H9 (cell line): ENCODE results near the gene TAGLN3. TPM values are rescaled to one million over a fixed set of nuclear protein-coding genes. Genes with fewer than 3 reads are reported as not detected.

Experiments used
- DNase-seq: peaks from one replicate; pipeline ENCODE4 v3.0.0-alpha.2; 2017
- H2AFZ ChIP-seq: one replicate; pipeline ENCODE4 v1.6.1; 2013; ENCODE audit warnings: mild to moderate bottlenecking, low read length, control low read depth, moderate library complexity
- H2AK5ac ChIP-seq: 2 replicates; pipeline ENCODE4 v1.6.1; 2013; ENCODE audit warnings: low read length, control low read depth, mixed read lengths; ENCODE audit not compliant: insufficient read length
- H2BK120ac ChIP-seq: one replicate; pipeline ENCODE4 v1.6.1; 2013; ENCODE audit warnings: low read depth, mild to moderate bottlenecking, low read length, control low read depth, inconsistent platforms; ENCODE audit not compliant: poor library complexity, severe bottlenecking
- H2BK12ac ChIP-seq: 2 replicates; pipeline ENCODE4 v1.6.1; 2013; ENCODE audit warnings: low read length, control low read depth, mixed read lengths, low read depth; ENCODE audit not compliant: insufficient read length
- H2BK15ac ChIP-seq: 2 replicates; pipeline ENCODE4 v1.6.1; 2013; ENCODE audit warnings: low read depth, low read length, control low read depth
- H2BK20ac ChIP-seq: one replicate; pipeline ENCODE4 v1.6.1; 2013; ENCODE audit warnings: low read depth, mild to moderate bottlenecking, low read length, control low read depth, inconsistent platforms; ENCODE audit not compliant: poor library complexity, severe bottlenecking
- H2BK5ac ChIP-seq: 2 replicates; pipeline ENCODE4 v1.6.1; 2013; ENCODE audit warnings: low read length, control low read depth, mixed read lengths; ENCODE audit not compliant: insufficient read length
- H3K14ac ChIP-seq: 2 replicates; pipeline ENCODE4 v1.6.1; 2013; ENCODE audit warnings: low read length, control low read depth; ENCODE audit not compliant: insufficient read depth
- H3K18ac ChIP-seq: 2 replicates; pipeline ENCODE4 v1.6.1; 2013; ENCODE audit warnings: low read depth, mild to moderate bottlenecking, mixed read lengths, low read length, control low read depth; ENCODE audit not compliant: insufficient read length
- H3K23ac ChIP-seq: 2 replicates; pipeline ENCODE4 v1.6.1; 2013; ENCODE audit warnings: low read length, control low read depth, mixed read lengths, low read depth; ENCODE audit not compliant: insufficient read length
- H3K23me2 ChIP-seq: 2 replicates; pipeline ENCODE4 v1.6.1; 2013; ENCODE audit warnings: low read depth, mild to moderate bottlenecking, mixed read lengths, low read length, control low read depth; ENCODE audit not compliant: insufficient read length, poor library complexity, severe bottlenecking
- H3K27ac ChIP-seq: 2 replicates; pipeline ENCODE4 v1.5.1; 2013; ENCODE audit warnings: low read length, control low read depth, mixed read lengths, low read depth; ENCODE audit not compliant: insufficient read length
- H3K27me3 ChIP-seq: 2 replicates; pipeline ENCODE4 v1.6.1; 2013; ENCODE audit warnings: low read length, control low read depth, inconsistent platforms; ENCODE audit not compliant: insufficient read depth
- H3K4ac ChIP-seq: 2 replicates; pipeline ENCODE4 v1.6.1; 2013; ENCODE audit warnings: low read depth, mild to moderate bottlenecking, control low read depth, inconsistent platforms, low read length, moderate library complexity
- H3K4me1 ChIP-seq: 2 replicates; pipeline ENCODE4 v1.6.1; 2013; ENCODE audit warnings: low read length, control low read depth, inconsistent platforms; ENCODE audit not compliant: insufficient read depth
- H3K4me2 ChIP-seq: 2 replicates; pipeline ENCODE4 v1.6.1; 2013; ENCODE audit warnings: low read length, control low read depth, mixed read lengths; ENCODE audit not compliant: insufficient read length, insufficient read depth
- H3K56ac ChIP-seq: 2 replicates; pipeline ENCODE4 v1.6.1; 2013; ENCODE audit warnings: low read depth, mild to moderate bottlenecking, mixed read lengths, low read length, control low read depth; ENCODE audit not compliant: insufficient read length
- H3K79me1 ChIP-seq: 2 replicates; pipeline ENCODE4 v1.6.1; 2013; ENCODE audit warnings: low read depth, mild to moderate bottlenecking, moderate library complexity, low read length, control low read depth, inconsistent platforms; ENCODE audit not compliant: insufficient read depth, poor library complexity, severe bottlenecking
- H3K79me2 ChIP-seq: 2 replicates; pipeline ENCODE4 v1.6.1; 2013; ENCODE audit warnings: low read length, control low read depth, inconsistent platforms; ENCODE audit not compliant: insufficient read depth
- H3K9ac ChIP-seq: 2 replicates; pipeline ENCODE4 v1.6.1; 2013; ENCODE audit warnings: low read length, control low read depth, mixed read lengths; ENCODE audit not compliant: insufficient read length; ENCODE audit errors: extremely low read depth
- H3K9me3 ChIP-seq: one replicate; pipeline ENCODE4 v1.6.1; 2013; ENCODE audit warnings: low read depth, low read length, inconsistent platforms; ENCODE audit not compliant: control insufficient read depth
- H3T11ph ChIP-seq: one replicate; pipeline ENCODE4 v1.6.1; 2013; ENCODE audit warnings: mild to moderate bottlenecking, low read length, control low read depth, inconsistent platforms
- H4K20me1 ChIP-seq: one replicate; pipeline ENCODE4 v1.6.1; 2013; ENCODE audit not compliant: control insufficient read depth, insufficient read length, insufficient read depth
- H4K5ac ChIP-seq: 2 replicates; pipeline ENCODE4 v1.6.1; 2013; ENCODE audit warnings: low read depth, mild to moderate bottlenecking, mixed read lengths, low read length, control low read depth; ENCODE audit not compliant: insufficient read length
- H4K8ac ChIP-seq: replicated peaks from 2 replicates; pipeline ENCODE4 v1.6.1; 2013; ENCODE audit warnings: low read length, control low read depth, mixed read lengths, low read depth; ENCODE audit not compliant: insufficient read length
- H4K91ac ChIP-seq: 2 replicates; pipeline ENCODE4 v1.6.1; 2013; ENCODE audit warnings: low read depth, mild to moderate bottlenecking, moderate library complexity, mixed read lengths, low read length, control low read depth; ENCODE audit not compliant: insufficient read length
- H3K27ac Mint-ChIP-seq, 3 experiments: 2 replicates in 2 of 3; 3 replicates in 1 of 3; pipeline ENCODE4 v1.8.0; 2020 to 2021; ENCODE audit warnings: mixed read lengths in 3 of 3, mild to moderate bottlenecking in 1 of 3, moderate library complexity in 1 of 3
- H3K27me3 Mint-ChIP-seq: 2 replicates; pipeline ENCODE4 v1.8.0; 2021; ENCODE audit warnings: low read depth, mild to moderate bottlenecking, moderate library complexity, mixed read lengths
- H3K36me3 Mint-ChIP-seq, 3 experiments: 2 replicates in 2 of 3; 3 replicates in 1 of 3; pipeline ENCODE4 v1.8.0; 2020 to 2021; ENCODE audit warnings: low read depth in 3 of 3, mixed read lengths in 3 of 3; ENCODE audit not compliant: insufficient read depth in 1 of 3
- H3K4me1 Mint-ChIP-seq, 2 experiments: 2 replicates each; pipeline ENCODE4 v1.8.0; 2020; ENCODE audit warnings: mixed read lengths in 2 of 2
- H3K4me3 Mint-ChIP-seq, 2 experiments: 2 replicates in 1 of 2; 3 replicates in 1 of 2; pipeline ENCODE4 v1.8.0; 2020 to 2021; ENCODE audit warnings: mild to moderate bottlenecking in 2 of 2, mixed read lengths in 2 of 2, moderate library complexity in 1 of 2
- H3K9me3 Mint-ChIP-seq, 2 experiments: 2 replicates in 1 of 2; 3 replicates in 1 of 2; pipeline ENCODE4 v1.8.0; 2020; ENCODE audit warnings: mild to moderate bottlenecking in 2 of 2, mixed read lengths in 2 of 2, moderate library complexity in 1 of 2
- CTCF ChIP-seq: fragments of 200-600 bp; sonication (generic); conservative IDR thresholded peaks from 3 replicates; pipeline ENCODE4 v1.8.0; 2021; ENCODE audit warnings: antibody characterized with exemption, mild to moderate bottlenecking
- WGBS: extraction: QIAGEN DNeasy Blood & Tissue Kit; methylation state at CpG from one replicate; pipeline ENCODE4 v1.1.7; 2013; ENCODE audit warnings: missing lambda C conversion rate, low lambda C conversion rate, mixed read lengths; ENCODE audit not compliant: insufficient read length; ENCODE audit errors: extremely low coverage; 5-methylcytosine and 5-hydroxymethylcytosine counted together
- total RNA-seq: library from RNA; stranded (reverse); gene quantifications from 2 replicates; pipeline ENCODE4 v1.2.1, GENCODE V29; 2021

TAGLN3 gene
- total RNA-seq, 1 experiment from 2014 or later = 6.4 TPM

- no peak overlapping the region for H2BK120ac ChIP-seq
- no peaks in the 10 kb centered on the region for H3K27me3 ChIP-seq
- H3K79me2 ChIP-seq = no peaks in the 10 kb centered on the region
- DNase-seq = no peak
- peak overlapping the region; percentile 62 for H3K4me2 ChIP-seq
- no peak overlapping the region for H2AK5ac ChIP-seq
- Mint-ChIP-seq H3K36me3 (peaks cover 0 to 8% (median 0%) of the 10 kb centered on the region in 3 experiments; a peak in 3 of 7 replicates), H3K4me1 (peaks cover 32 to 51% of the 10 kb centered on the region in 2 experiments), H3K27me3 (peaks cover 28% of the 10 kb centered on the region), H3K9me3 (no peaks in the 10 kb centered on the region), H3K27ac (peak overlapping the region in 2 of 3 experiments; percentile 32 to 79; a peak in 4 of 7 replicates), H3K4me3 (peak overlapping the region; percentile 89 to 91)
- H3K4me1 ChIP-seq = 0 out of 2 replicates have a peak, but pooled peaks cover 7% of the 10 kb centered on the region
- H3K27ac ChIP-seq = no peak overlapping the region
- peak overlapping the region; percentile 59 for H3K14ac ChIP-seq
- peak overlapping the region; percentile 20 for H3K9ac ChIP-seq
- H3K23ac ChIP-seq = no peak overlapping the region
- H4K5ac ChIP-seq = no peak overlapping the region
- H2BK15ac ChIP-seq = no peak overlapping the region
- no peaks in the 10 kb centered on the region for H3K9me3 ChIP-seq
- H3K79me1 ChIP-seq = no peaks in the 10 kb centered on the region
- no peak overlapping the region for H3K18ac ChIP-seq
- no peak overlapping the region for H3K56ac ChIP-seq
- H2BK12ac ChIP-seq = no peak overlapping the region
- H4K8ac ChIP-seq = no peak overlapping the region
- H2BK5ac ChIP-seq = no peak overlapping the region
- H3T11ph ChIP-seq = no peak overlapping the region
- no peak overlapping the region for H2BK20ac ChIP-seq
- TF ChIP-seq CTCF = no peak
- H2AFZ ChIP-seq = no peak overlapping the region
- no peak overlapping the region for H4K91ac ChIP-seq
- no peak overlapping the region for H3K4ac ChIP-seq
- no peaks in the 10 kb centered on the region for H4K20me1 ChIP-seq
- WGBS = no CpG with 5 or more reads among the region's 19 CpGs
- H3K23me2 ChIP-seq = peaks cover 15% of the 10 kb centered on the region
Measured at GRCh38 chr3:111999484-112000324, 982 bp downstream of the TAGLN3 start.
